K562 (cell line): ENCODE results near the gene AAMP. TPM values are rescaled to one million over a fixed set of nuclear protein-coding genes. Genes with fewer than 3 reads are reported as not detected.

Experiments
- ATAC-seq: fragments of 200-7000 bp; cut with Tn5 transposase; 3 replicates; pipeline ENCODE4 v1.9.1; 2020; ENCODE audit warnings: moderate library complexity
- BruUV-seq: library from RNA; stranded (reverse); fragments of 400-500 nt; replicated peaks from 2 replicates; lab custom pipeline; 2021; lab: Mats Ljungman, UMichigan
- CTCF ChIA-PET: fragments of 300-600 bp; formaldehyde crosslinking; extraction: SDS; loops from one replicate; lab custom pipeline; 2021; ENCODE audit warnings: low intra/inter-chr PET ratio; lab: Yijun Ruan, JAX
- POLR2A ChIA-PET: fragments of 300-600, 350-650 bp; sonication (Branson Sonifier 250); formaldehyde crosslinking; extraction: SDS; loops from one replicate; lab custom pipeline; 2021; ENCODE audit warnings: antibody characterized with exemption, inconsistent platforms; lab: Yijun Ruan, JAX
- DNase-seq, 4 experiments: peaks; one replicate each; pipeline versions ENCODE4 v3.0.0 to v3.0.0-alpha.2; 2011 to 2018; ENCODE audit warnings: low spot score in 3 of 4, mixed read lengths in 3 of 4; ENCODE audit errors: extremely low read depth in 1 of 4
- FAIRE-seq: peaks from 2 replicates; lab custom pipeline; 2011; peaks lifted over from hg19 to GRCh38; lab: Jason Lieb, UNC
- H2AFZ ChIP-seq: 2 replicates; pipeline ENCODE4 v1.6.0; 2011; ENCODE audit warnings: low read depth, low read length, control low read depth, inconsistent platforms
- H3K27ac ChIP-seq: fragments of 200-600 bp; 3 replicates; pipeline ENCODE4 v1.8.0; 2011; ENCODE audit warnings: low read depth, mild to moderate bottlenecking, control low read depth, inconsistent platforms, low read length, moderate library complexity, mixed read lengths; ENCODE audit errors: extremely low read depth
- H3K27me3 ChIP-seq, 2 experiments: fragments of 300-600 bp in 1 of 2; 2 replicates in 1 of 2; 3 replicates in 1 of 2; pipeline versions ENCODE4 v1.6.0 to v1.8.0; 2011; ENCODE audit warnings: inconsistent platforms in 2 of 2, low read length in 2 of 2, mild to moderate bottlenecking in 1 of 2, mixed read lengths in 1 of 2, moderate library complexity in 1 of 2; ENCODE audit not compliant: control insufficient read depth in 2 of 2, insufficient read depth in 2 of 2
- H3K36me3 ChIP-seq: fragments of 300-600 bp; 3 replicates; pipeline ENCODE4 v1.8.0; 2011; ENCODE audit warnings: mild to moderate bottlenecking, low read length, inconsistent platforms; ENCODE audit not compliant: control insufficient read depth, insufficient read depth
- H3K4me1 ChIP-seq, 2 experiments: fragments of 200-600 bp in 1 of 2; replicated peaks in 1 of 2; 2 replicates in 1 of 2; 3 replicates in 1 of 2; pipeline versions ENCODE4 v1.5.1 to v1.8.0; 2011; ENCODE audit warnings: inconsistent platforms in 2 of 2, low read length in 2 of 2, mild to moderate bottlenecking in 1 of 2, mixed read lengths in 1 of 2, moderate library complexity in 1 of 2; ENCODE audit not compliant: control insufficient read depth in 2 of 2, insufficient read depth in 2 of 2
- H3K4me2 ChIP-seq: 2 replicates; pipeline ENCODE4 v1.6.1; 2011; ENCODE audit warnings: low read length, control low read depth, inconsistent platforms, mixed read lengths; ENCODE audit not compliant: insufficient read depth
- H3K4me3 ChIP-seq: fragments of 200-600 bp; sonication (generic), shearing (Covaris generic); 2 replicates; pipeline ENCODE4 v1.5.1; 2016; ENCODE audit warnings: control low read depth, inconsistent platforms
- H3K79me2 ChIP-seq: fragments of 200-600 bp; 3 replicates; pipeline ENCODE4 v1.8.0; 2011; ENCODE audit warnings: low read length, inconsistent platforms; ENCODE audit not compliant: control insufficient read depth, insufficient read depth
- H3K9ac ChIP-seq, 2 experiments: 2 replicates each; pipeline versions ENCODE4 v1.6.0 to v1.6.1; 2011; ENCODE audit warnings: low read depth in 2 of 2, low read length in 2 of 2, control low read depth in 1 of 2, inconsistent platforms in 1 of 2, mild to moderate bottlenecking in 1 of 2, mixed read lengths in 1 of 2; ENCODE audit not compliant: insufficient read depth in 1 of 2
- H3K9me1 ChIP-seq: one replicate; pipeline ENCODE4 v1.6.0; 2011; ENCODE audit warnings: inconsistent platforms, mild to moderate bottlenecking, low read length, moderate library complexity; ENCODE audit not compliant: control insufficient read depth, insufficient read depth
- H3K9me3 ChIP-seq: replicated peaks from 2 replicates; pipeline ENCODE4 v1.5.1; 2011; ENCODE audit warnings: low read depth, low read length, inconsistent platforms; ENCODE audit not compliant: control insufficient read depth, insufficient read depth
- H4K20me1 ChIP-seq: replicated peaks from 2 replicates; pipeline ENCODE4 v1.6.1; 2011; ENCODE audit warnings: low read length, inconsistent platforms, mixed read lengths; ENCODE audit not compliant: control insufficient read depth, insufficient read depth
- LEF1 ChIP-seq: fragments of 450-650 bp; IDR thresholded peaks from 2 replicates; pipeline ENCODE4 v1.6.1; 2016; ENCODE audit warnings: mild to moderate bottlenecking
- MNT ChIP-seq, 2 experiments: fragments of 450-650 bp; conservative IDR thresholded peaks; 2 replicates each; pipeline ENCODE4 v1.6.1; 2017; ENCODE audit warnings: mild to moderate bottlenecking in 2 of 2, moderate library complexity in 2 of 2
- POLR3A ChIP-seq: IDR thresholded peaks from 2 replicates; pipeline ENCODE4 v1.6.1; 2011; ENCODE audit warnings: borderline replicate concordance, mild to moderate bottlenecking, moderate library complexity; ENCODE audit not compliant: insufficient read length, insufficient read depth; ENCODE audit errors: extremely low read depth
- PRDM10 ChIP-seq: fragments of 450-650 bp; IDR thresholded peaks from 2 replicates; pipeline ENCODE4 v1.6.1; 2018; ENCODE audit not compliant: partially characterized antibody
- SIX5 ChIP-seq, 2 experiments: IDR thresholded peaks; 2 replicates each; pipeline ENCODE4 v1.6.1; 2011; ENCODE audit warnings: low read length in 2 of 2, borderline replicate concordance in 1 of 2, low read depth in 1 of 2, mild to moderate bottlenecking in 1 of 2, moderate library complexity in 1 of 2; ENCODE audit not compliant: insufficient read depth in 1 of 2
- SMAD2 ChIP-seq: fragments of 150-350 bp; IDR thresholded peaks from 2 replicates; pipeline ENCODE4 v1.6.1; 2014; ENCODE audit warnings: low read depth, mild to moderate bottlenecking, low read length
- ZNF75A ChIP-seq: fragments of 450-650 bp; formaldehyde crosslinking; IDR thresholded peaks from 2 replicates; pipeline ENCODE4 v1.4.0; 2020; ENCODE audit warnings: mild to moderate bottlenecking
- WGBS: fragments of 100-300 bp; shearing (Covaris generic); methylation state at CpG from one replicate; pipeline ENCODE4 v1.1.6; 2016; ENCODE audit warnings: low coverage, mixed read lengths; ENCODE audit not compliant: insufficient coverage; ENCODE audit errors: missing lambda C conversion rate; 5-methylcytosine and 5-hydroxymethylcytosine counted together
- in situ Hi-C: fragments of 300-500 bp; cut with MboI; formaldehyde crosslinking; loops from 4 replicates; pipeline ENCODE4 v1.15.0; 2018; ENCODE audit warnings: inconsistent platforms, mixed read lengths
- intact Hi-C: fragments of 100-400 bp; cut with micrococcal nuclease; formaldehyde crosslinking; loops from 2 replicates; pipeline ENCODE4 v1.14.2; 2022
- polyA plus RNA-seq, 8 experiments: library from polyadenylated mRNA; depleted of rRNA in 4 of 8; stranded (reverse) in 5 of 8; unstranded in 3 of 8; fragments of >200 nt; fragmentation: Nextera tagmentation in 2 of 8; fragmentation: Illumina TruSeq in 1 of 8; extraction: Ambion mirVana in 2 of 8; extraction: Trizol in 1 of 8; gene quantifications; 2 replicates each; pipeline versions ENCODE4 v1.2.1 to v1.2.3, GENCODE V29; 2011 to 2014; ENCODE audit warnings: inconsistent platforms in 1 of 8, missing spikeins in 1 of 8
- total RNA-seq, 7 experiments: library from RNA; depleted of rRNA in 6 of 7; stranded (reverse); fragments of >200 nt in 6 of 7; fragmentation: Illumina TruSeq in 2 of 7; extraction: Trizol in 2 of 7; gene quantifications; 2 replicates each; pipeline versions ENCODE4 v1.2.1 to v1.2.3, GENCODE V29; 2011 to 2021; ENCODE audit warnings: low replicate concordance in 1 of 7
- TF ChIP-seq, protein P1 (sequence below): sonication (generic); formaldehyde crosslinking; IDR thresholded peaks from 2 replicates; pipeline ENCODE4 v1.9.0; 2022; ENCODE audit warnings: mild to moderate bottlenecking, missing genetic modification reagents
- TF ChIP-seq, protein P2 (sequence below): sonication (generic); formaldehyde crosslinking; IDR thresholded peaks from 2 replicates; pipeline ENCODE4 v1.8.0; 2023; ENCODE audit warnings: mild to moderate bottlenecking, missing genetic modification reagents

The AAMP gene
- total and polyA plus RNA-seq, 9 of the 15 experiments (the other 6 are each of a cell fraction or from before 2014, with no cell fraction given): 5.7 to 197 (median 94.1) TPM

- no peak for ATAC-seq
- peaks cover 6% of the 10 kb centered on the region; the same call in 1 of the 2 replicates for H4K20me1 ChIP-seq
- no peaks in the 10 kb centered on the region for H3K9me3 ChIP-seq
- H3K27me3 ChIP-seq: no peaks in the 10 kb centered on the region
- peak in 1 of 4 experiments; percentile 54 for DNase-seq
- POLR2A ChIA-PET: interaction anchor here (0.6 to 2.5 kb wide), 8 partner anchors 10 to 119 kb away, joined by 3 to 10 read pairs (median 4); partner anchors contain the start of genes AAMP and PNKD
- H3K4me1 ChIP-seq: peaks cover 48 to 59% of the 10 kb centered on the region in 2 experiments
- peak overlapping the region; percentile 94 for H3K4me2 ChIP-seq
- in situ Hi-C loops: loop anchor here (5.0 kb wide), 1 partner anchor 108 kb away; the partner anchor contains the start of gene CTDSP1
- H3K9me1 ChIP-seq: peaks cover 3% of the 10 kb centered on the region
- WGBS: 3% methylated on average over 6 of the region's 6 CpGs
- peak overlapping the region; percentile 82 to 92; a peak in 3 of 4 replicates for H3K9ac ChIP-seq
- peak overlapping the region; percentile 88 for H3K27ac ChIP-seq
- no peak for FAIRE-seq
- peaks cover 76% of the 10 kb centered on the region for H3K79me2 ChIP-seq
- intact Hi-C loops: loop anchor here (5.0 kb wide), 1 partner anchor 278 kb away; the partner anchor contains the start of genes CNOT9 and USP37
- H3K36me3 ChIP-seq: peaks cover 28% of the 10 kb centered on the region
- no TSS peak for BruUV-seq
- CTCF ChIA-PET: no interaction called here
- H2AFZ ChIP-seq: no peak overlapping the region
- H3K4me3 ChIP-seq: peak overlapping the region; percentile 62
- TF ChIP-seq SIX5 (IDR thresholded peaks at IDR 0.05; ENCODE audit: borderline replicate concordance in 1 of 2, insufficient read depth in 1 of 2, low read depth in 1 of 2, low read length in 2 of 2) (no peak), ZNF75A (no peak), POLR3A (no peak), SMAD2 (no peak), MNT (conservative IDR thresholded peaks at IDR 0.05) (0 out of 4 replicates have a peak, but pooled peaks of 1 of the 2 experiments have one; percentile 30), PRDM10 (peak; percentile 88), LEF1 (no peak)
- TF ChIP-seq, protein P1, sequence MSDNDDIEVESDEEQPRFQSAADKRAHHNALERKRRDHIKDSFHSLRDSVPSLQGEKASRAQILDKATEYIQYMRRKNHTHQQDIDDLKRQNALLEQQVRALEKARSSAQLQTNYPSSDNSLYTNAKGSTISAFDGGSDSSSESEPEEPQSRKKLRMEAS (CRISPR knock-in tag): peak; percentile 10; the same call in 1 of the 2 replicates
- TF ChIP-seq, protein P2, sequence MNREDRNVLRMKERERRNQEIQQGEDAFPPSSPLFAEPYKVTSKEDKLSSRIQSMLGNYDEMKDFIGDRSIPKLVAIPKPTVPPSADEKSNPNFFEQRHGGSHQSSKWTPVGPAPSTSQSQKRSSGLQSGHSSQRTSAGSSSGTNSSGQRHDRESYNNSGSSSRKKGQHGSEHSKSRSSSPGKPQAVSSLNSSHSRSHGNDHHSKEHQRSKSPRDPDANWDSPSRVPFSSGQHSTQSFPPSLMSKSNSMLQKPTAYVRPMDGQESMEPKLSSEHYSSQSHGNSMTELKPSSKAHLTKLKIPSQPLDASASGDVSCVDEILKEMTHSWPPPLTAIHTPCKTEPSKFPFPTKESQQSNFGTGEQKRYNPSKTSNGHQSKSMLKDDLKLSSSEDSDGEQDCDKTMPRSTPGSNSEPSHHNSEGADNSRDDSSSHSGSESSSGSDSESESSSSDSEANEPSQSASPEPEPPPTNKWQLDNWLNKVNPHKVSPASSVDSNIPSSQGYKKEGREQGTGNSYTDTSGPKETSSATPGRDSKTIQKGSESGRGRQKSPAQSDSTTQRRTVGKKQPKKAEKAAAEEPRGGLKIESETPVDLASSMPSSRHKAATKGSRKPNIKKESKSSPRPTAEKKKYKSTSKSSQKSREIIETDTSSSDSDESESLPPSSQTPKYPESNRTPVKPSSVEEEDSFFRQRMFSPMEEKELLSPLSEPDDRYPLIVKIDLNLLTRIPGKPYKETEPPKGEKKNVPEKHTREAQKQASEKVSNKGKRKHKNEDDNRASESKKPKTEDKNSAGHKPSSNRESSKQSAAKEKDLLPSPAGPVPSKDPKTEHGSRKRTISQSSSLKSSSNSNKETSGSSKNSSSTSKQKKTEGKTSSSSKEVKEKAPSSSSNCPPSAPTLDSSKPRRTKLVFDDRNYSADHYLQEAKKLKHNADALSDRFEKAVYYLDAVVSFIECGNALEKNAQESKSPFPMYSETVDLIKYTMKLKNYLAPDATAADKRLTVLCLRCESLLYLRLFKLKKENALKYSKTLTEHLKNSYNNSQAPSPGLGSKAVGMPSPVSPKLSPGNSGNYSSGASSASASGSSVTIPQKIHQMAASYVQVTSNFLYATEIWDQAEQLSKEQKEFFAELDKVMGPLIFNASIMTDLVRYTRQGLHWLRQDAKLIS: 0 out of 2 replicates have a peak, but pooled peaks have one; percentile 13
These were observed 19.8 kb upstream of the AAMP start for GRCh38 chr2:218289639-218290315.
